HG02981 (cell line): ENCODE results near the gene SUPT20H.

ENCODE experiments used
- ATAC-seq: cut with Tn5 transposase; IDR thresholded peaks from one replicate; pipeline ENCODE4 v1.9.1; 2021; ENCODE audit warnings: mild to moderate bottlenecking, moderate library complexity; ENCODE audit not compliant: unreplicated experiment

The SUPT20H gene

DNA sequence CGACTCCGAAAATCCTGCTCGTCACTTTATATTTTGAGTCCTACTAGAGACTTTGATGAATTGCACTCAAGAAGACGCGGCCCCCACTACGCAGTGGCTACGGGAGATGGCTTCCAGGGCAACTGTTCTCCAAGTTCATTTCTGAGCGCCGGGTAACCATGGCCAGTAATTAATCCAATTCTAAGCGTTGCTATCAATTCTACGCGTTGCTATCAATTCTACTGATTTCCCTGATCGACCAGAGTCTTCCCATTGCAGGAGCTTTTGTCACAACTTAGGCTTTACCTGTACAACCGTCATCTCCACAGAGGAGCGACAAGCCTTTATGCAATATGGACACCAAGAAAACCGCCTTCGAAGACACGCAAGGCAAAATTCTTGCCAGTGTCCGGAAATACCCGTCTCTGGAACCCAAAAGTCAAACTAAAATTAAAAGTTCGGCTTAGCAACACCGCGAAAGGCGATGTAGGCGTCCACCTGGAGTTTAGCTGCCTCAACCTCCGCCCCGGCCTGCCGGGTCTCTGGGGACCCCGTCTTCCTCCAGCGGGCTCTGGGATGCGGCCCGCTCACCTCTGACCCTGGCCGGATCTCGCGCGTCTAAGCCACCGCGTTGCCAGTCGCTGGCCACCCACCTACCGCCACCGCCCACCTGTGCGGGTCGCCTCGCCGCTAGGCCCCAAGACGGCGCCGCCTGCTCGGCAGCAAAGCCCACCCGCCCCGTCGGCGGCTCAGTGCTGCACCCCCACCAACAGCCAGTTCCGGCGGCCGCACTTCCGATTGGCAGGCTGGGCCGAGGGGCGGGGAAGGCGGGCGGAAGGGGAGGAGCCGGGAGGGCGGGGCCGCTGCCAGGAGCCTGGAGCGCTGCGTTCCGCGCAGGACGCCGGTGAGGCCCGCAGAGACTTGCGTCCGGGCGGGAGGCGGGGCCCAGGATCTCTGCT lies at the start of gene SUPT20H:
TSS of gene SUPT20H (minus strand) at position 779 of the 938 bp plus-strand sequence. CDS start 8,198 bp downstream, outside the sequence.
- peak; percentile 98 for ATAC-seq

DNA sequence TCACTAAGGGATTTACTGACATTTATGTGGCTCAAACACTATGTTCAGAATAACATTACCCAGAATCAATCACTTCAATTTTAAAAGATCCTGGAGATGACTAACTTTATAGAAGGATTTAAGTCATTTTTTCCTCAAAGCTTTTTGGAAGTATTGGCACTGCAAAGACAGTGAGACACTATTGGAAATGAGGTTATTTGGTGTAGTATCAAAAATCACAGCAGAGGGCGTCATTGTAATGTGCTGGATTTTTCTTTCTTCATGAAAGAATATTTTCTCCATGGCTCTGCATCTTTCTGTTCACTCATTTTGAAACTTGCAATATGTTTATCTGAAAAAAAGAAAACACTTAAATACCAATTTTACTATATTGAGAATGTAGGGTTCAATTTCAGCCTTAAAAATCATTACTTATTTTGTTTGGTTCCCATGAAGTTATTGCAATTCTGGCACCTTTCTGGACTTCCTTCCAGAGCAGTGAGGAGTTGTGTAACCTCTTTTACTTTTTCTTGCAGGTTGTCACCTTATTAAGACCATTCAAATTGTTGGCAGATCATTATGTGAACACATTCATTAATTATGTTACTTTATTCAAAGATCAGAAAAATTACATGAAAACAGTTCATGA lies 49.7 kb upstream of the SUPT20H start:
- ATAC-seq = no peak

DNA sequence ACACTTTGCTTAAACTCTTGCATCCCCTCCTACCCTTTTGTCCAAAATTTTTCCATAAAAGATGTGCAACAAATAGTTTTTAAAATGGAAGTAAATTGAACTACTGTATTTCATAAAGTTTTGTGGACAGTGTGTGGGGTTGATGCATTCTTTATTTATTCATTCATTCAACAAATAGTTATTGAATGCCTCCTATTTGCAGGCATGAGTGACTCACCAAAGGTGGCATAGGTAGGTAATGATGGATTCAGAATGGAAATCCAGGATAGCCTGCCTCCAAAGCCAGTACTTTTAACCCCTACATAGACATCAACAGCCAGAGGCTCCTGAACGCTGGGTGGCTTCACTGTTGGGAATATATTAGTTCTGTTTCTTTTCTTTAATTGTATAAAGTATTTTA lies 48.4 kb upstream of the SUPT20H start:
- ATAC-seq = no peak

- no peak for ATAC-seq
Observed at GRCh38 chr13:37107456-37107855, 48.0 kb upstream of the SUPT20H start.

- ATAC-seq = no peak
Observed at GRCh38 chr13:37106642-37107041, 47.2 kb upstream of the SUPT20H start.

DNA sequence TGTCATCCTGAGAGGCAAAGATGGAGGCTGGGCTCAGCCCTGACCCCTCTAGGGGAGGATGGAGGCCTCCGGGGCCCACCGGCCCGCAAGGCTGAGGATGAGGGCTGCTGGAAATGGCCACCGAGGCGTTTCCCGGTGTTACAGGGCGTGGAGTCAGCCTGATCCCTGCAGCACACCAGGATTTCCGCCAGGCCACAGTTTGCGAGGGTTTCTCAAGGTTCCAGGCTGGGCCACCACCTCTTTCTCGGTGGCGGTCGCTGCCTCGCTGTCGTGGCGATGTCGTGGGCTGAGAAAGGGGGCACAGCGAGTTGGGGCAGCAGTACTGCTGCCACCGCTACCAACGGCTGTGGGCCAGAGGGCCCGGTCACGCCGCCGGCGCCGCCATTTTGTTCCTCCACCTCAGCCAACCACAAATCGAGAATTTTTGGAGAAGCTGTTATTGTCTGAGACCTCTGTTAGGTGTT lies 45.8 kb upstream of the SUPT20H start, which contains the start of gene CSNK1A1L:
TSS of gene CSNK1A1L (minus strand) at position 414 of the 464 bp plus-strand sequence. CDS start at position 6, 408 bp downstream.
- no peak for ATAC-seq

- ATAC-seq = no peak
Observed at GRCh38 chr13:37102896-37103295, 43.4 kb upstream of the SUPT20H start.

GRCh38 chr13:37101201-37101600 lies 41.7 kb upstream of the SUPT20H start:
- no peak for ATAC-seq

DNA sequence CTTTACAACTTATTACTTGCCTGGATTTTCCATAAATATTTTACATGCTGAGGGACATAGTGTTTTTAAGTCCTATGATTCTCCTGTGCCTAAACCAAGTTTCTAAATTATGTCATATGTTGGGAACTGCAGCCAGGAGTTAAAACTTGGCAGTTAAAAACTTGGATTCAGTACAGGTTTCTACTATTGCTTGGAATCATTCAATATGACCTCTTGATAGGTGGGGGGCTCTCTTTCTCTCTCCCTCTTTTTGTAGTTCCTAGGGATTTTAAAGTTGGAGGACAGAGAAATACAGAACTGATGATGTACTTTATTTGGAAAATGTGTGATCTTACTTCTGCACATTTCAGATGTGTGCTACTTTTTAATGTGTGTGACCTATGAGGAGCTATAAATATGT lies 41.2 kb upstream of the SUPT20H start:
- no peak for ATAC-seq

GRCh38 chr13:37097076-37097475 lies 37.6 kb upstream of the SUPT20H start:
- ATAC-seq = no peak

GRCh38 chr13:37094840-37095239 lies 35.4 kb upstream of the SUPT20H start:
- ATAC-seq = no peak

- no peak for ATAC-seq
Observed at GRCh38 chr13:37094099-37094498, 34.6 kb upstream of the SUPT20H start.

DNA sequence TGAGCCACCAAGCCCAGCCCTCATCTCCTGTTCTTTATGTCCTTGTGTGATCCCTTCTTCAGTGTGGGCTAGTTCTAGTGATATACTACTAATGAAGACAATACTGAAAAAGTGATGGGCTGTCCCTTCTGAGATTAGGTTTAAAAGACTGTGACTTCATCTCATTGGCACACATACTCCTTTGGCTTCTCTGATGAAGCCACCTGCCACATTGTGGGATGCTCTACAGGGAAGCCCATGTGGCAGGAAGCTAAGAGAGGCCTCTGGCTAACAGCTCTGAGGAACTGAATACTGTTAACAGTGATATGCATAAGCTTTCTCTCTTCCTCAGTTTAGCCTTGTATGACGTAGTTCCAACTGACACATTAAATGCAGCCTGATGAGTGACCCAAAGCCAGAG lies 32.3 kb upstream of the SUPT20H start:
- ATAC-seq = no peak

DNA sequence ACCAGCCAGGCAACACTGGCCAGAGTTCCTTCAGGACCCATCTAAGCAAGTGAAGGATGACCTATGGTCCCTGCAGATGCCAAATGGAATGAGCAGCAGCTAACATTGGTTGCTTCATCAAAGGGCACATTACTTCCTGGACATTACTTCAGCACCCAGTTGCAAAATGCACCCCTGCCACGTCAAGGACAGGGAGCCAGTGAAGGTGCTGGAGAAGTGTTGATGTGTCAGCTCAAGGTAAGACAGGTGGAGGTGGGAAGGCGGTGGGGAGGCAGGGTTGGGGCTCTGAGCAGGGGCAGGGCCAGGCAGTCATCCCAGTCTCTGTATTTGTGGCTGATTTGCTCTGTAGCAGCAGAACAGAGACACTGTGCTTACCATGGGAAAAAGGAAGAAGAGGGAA lies 31.4 kb upstream of the SUPT20H start:
- ATAC-seq = no peak

DNA sequence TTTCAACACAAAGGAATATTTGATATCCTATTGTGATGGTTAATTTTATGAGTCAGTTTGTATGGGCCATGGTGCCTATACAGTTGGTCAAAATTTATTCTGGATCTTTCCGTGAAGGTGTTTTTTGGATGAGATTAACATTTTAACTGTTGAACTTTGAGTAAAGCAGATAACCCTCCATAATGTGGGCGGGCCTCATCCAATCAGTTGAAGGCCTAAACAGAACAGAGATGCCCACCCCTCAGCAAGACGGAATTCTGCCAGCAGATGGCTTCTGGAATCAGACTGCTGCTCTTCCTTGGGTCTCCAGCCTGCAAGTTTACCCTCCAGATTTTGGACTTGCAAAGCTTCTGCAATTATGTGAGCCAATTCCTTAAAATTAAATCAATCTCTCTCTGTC lies 30.0 kb upstream of the SUPT20H start:
- no peak for ATAC-seq

- ATAC-seq = no peak
Observed at GRCh38 chr13:37087486-37087885, 28.0 kb upstream of the SUPT20H start.

GRCh38 chr13:37085606-37086005 lies 26.1 kb upstream of the SUPT20H start:
- ATAC-seq = no peak

- no peak for ATAC-seq
Observed at GRCh38 chr13:37076818-37077217, 17.3 kb upstream of the SUPT20H start.

GRCh38 chr13:37075164-37075563 lies 15.7 kb upstream of the SUPT20H start:
- no peak for ATAC-seq

- no peak for ATAC-seq
Observed at GRCh38 chr13:37074703-37075102, 15.2 kb upstream of the SUPT20H start.

GRCh38 chr13:37072024-37072423 lies 12.5 kb upstream of the SUPT20H start:
- no peak for ATAC-seq

GRCh38 chr13:37070956-37071355 lies 11.5 kb upstream of the SUPT20H start:
- ATAC-seq = no peak
